ENCODE data around the gene DNAJC21. TPM values are rescaled to one million over a fixed set of nuclear protein-coding genes. Genes with fewer than 3 reads are reported as not detected.

Gene DNAJC21
- total and polyA plus RNA-seq, 10 of the 15 experiments (the other 5 are each of a cell fraction or from before 2014, with no cell fraction given): 9.2 to 53.5 (median 23.7) TPM

GRCh38 chr5:34914671-34915138 is 14.7 kb upstream of the DNAJC21 start:
- ChIA-PET SMC1A (ENCODE audit: uncharacterized antibody, unreplicated experiment) (interaction anchor here (0.7 to 4.5 kb wide), 10 partner anchors 9 to 416 kb away, joined by 3 to 27 read pairs (median 3); no protein-coding TSS in a partner anchor), CTCF (interaction anchor here (0.9 to 2.9 kb wide), 8 partner anchors 15 to 429 kb away, joined by 3 to 13 read pairs (median 4); partner anchors contain the start of gene DNAJC21), RAD21 (ENCODE audit: unreplicated experiment) (interaction anchor here (1.0 to 3.8 kb wide), 5 partner anchors 9 to 415 kb away, joined by 3 to 50 read pairs (median 5); partner anchors contain the start of gene DNAJC21), POLR2A (interaction anchor here (0.5 to 5.3 kb wide), 5 partner anchors 10 to 722 kb away, joined by 3 to 79 read pairs (median 5); partner anchors contain the start of gene DNAJC21)
- WGBS (ENCODE audit: insufficient coverage, insufficient replicate concordance, low lambda C conversion rate, missing lambda C conversion rate): under 1% methylated on average over 20 of the region's 20 CpGs
- Histone ChIP-seq H3K36me3 (ENCODE audit: control insufficient read depth in 2 of 2, insufficient read depth in 2 of 2, low read length in 1 of 2) (peaks cover 0 to 2% of the 10 kb centered on the region in 2 experiments; a peak in 1 of 4 replicates), H3K4me1 (ENCODE audit: control insufficient read depth, insufficient read depth, low read length) (peaks cover 6% of the 10 kb centered on the region; the same call in 1 of the 2 replicates), H3K4me2 (ENCODE audit: control insufficient read depth, insufficient read depth) (peak overlapping the region; percentile 60), H3K27ac (ENCODE audit: control insufficient read depth, insufficient read depth) (peak overlapping the region; percentile 90), H3K27me3 (replicated peaks in 1 of 2; ENCODE audit: control insufficient read depth in 2 of 2, insufficient read depth in 2 of 2, low read length in 1 of 2) (no peaks in the 10 kb centered on the region), H2AFZ (ENCODE audit: control insufficient read depth, low read depth, low read length) (peak overlapping the region; percentile 96), H3K9ac (ENCODE audit: control insufficient read depth, insufficient read depth, low read length) (peak overlapping the region; percentile 96), H3K79me2 (ENCODE audit: control insufficient read depth, insufficient read depth, low read length) (peaks cover 64% of the 10 kb centered on the region), H4K20me1 (ENCODE audit: control insufficient read depth, insufficient read depth) (no peaks in the 10 kb centered on the region), H3K9me3 (replicated peaks; ENCODE audit: control insufficient read depth, insufficient read depth, low read length) (no peaks in the 10 kb centered on the region), H3K4me3 (peak overlapping the region; percentile 100)
- FAIRE-seq: no peak
- DNase-seq (ENCODE audit: low read depth, low spot score): no peak
- intact Hi-C loops (cut with micrococcal nuclease; ENCODE audit: unreplicated experiment) (loop anchor here (2.0 to 10.0 kb wide), 3 partner anchors 14 to 910 kb away; partner anchors contain the start of genes AMACR and DNAJC21), in situ Hi-C loops (cut with MboI) (loop anchor here (10.0 to 25.0 kb wide), 3 partner anchors 427 to 1470 kb away; partner anchors contain the start of genes AMACR and TARS1)
- no TSS peak for BruUV-seq (replicated peaks)
- TF ChIP-seq BMI1 (IDR thresholded peaks at IDR 0.05; ENCODE audit: borderline replicate concordance): no peak
- TF ChIP-seq SKIL (IDR thresholded peaks at IDR 0.05; ENCODE audit: low read depth, poor library complexity, severe bottlenecking): no peak
- TF ChIP-seq MXI1 (IDR thresholded peaks at IDR 0.05; ENCODE audit: low read depth, low read length): peak; percentile 51; the same call in 1 of the 2 replicates
- peak; percentile 35 for ATAC-seq
